Endodermal cell (in vitro differentiated cells): ENCODE data around the gene SMYD1. TPM values are rescaled to one million over a fixed set of nuclear protein-coding genes. Genes with fewer than 3 reads are reported as not detected.
"Not testable (repeated sequence)": the region's sequence is repeated elsewhere in the genome, so short reads cannot be mapped to it uniquely, and the experiment has no call there.

ENCODE experiments used
- DNase-seq: peaks from one replicate; pipeline ENCODE4 v3.0.0-alpha.2; 2017
- H3K27ac ChIP-seq: 2 replicates; pipeline ENCODE4 v1.5.1; 2013; ENCODE audit warnings: mild to moderate bottlenecking, low read depth, low read length, moderate library complexity
- H3K27me3 ChIP-seq: 2 replicates; pipeline ENCODE4 v1.6.1; 2013; ENCODE audit warnings: mild to moderate bottlenecking, low read length, moderate library complexity; ENCODE audit not compliant: insufficient read depth, control insufficient read depth, poor library complexity, severe bottlenecking
- H3K36me3 ChIP-seq: 2 replicates; pipeline ENCODE4 v1.7.0; 2013; ENCODE audit warnings: mild to moderate bottlenecking, low read length, moderate library complexity; ENCODE audit not compliant: control insufficient read depth, insufficient read depth
- H3K4me1 ChIP-seq: one replicate; pipeline ENCODE4 v1.7.0; 2013; ENCODE audit warnings: low read length; ENCODE audit not compliant: control insufficient read depth, insufficient read depth
- H3K4me3 ChIP-seq: 2 replicates; pipeline ENCODE4 v1.5.1; 2013; ENCODE audit warnings: mild to moderate bottlenecking, low read length, moderate library complexity
- H3K9ac ChIP-seq: 2 replicates; pipeline ENCODE4 v1.6.1; 2013; ENCODE audit warnings: mild to moderate bottlenecking, low read length, moderate library complexity; ENCODE audit not compliant: poor library complexity, severe bottlenecking; ENCODE audit errors: extremely low read depth
- H3K9me3 ChIP-seq: 2 replicates; pipeline ENCODE4 v1.6.1; 2013; ENCODE audit warnings: mild to moderate bottlenecking, low read length, moderate library complexity; ENCODE audit not compliant: control insufficient read depth
- H3K27ac Mint-ChIP-seq: 2 replicates; pipeline ENCODE4 v1.8.0; 2020; ENCODE audit warnings: mixed read lengths
- H3K27me3 Mint-ChIP-seq: 2 replicates; pipeline ENCODE4 v1.8.0; 2021; ENCODE audit warnings: mild to moderate bottlenecking, mixed read lengths; ENCODE audit not compliant: insufficient read depth
- H3K36me3 Mint-ChIP-seq: 2 replicates; pipeline ENCODE4 v1.8.0; 2020; ENCODE audit warnings: low read depth, mixed read lengths
- H3K4me1 Mint-ChIP-seq: 2 replicates; pipeline ENCODE4 v1.8.0; 2020; ENCODE audit warnings: mixed read lengths
- H3K4me3 Mint-ChIP-seq: 2 replicates; pipeline ENCODE4 v1.8.0; 2020; ENCODE audit warnings: mild to moderate bottlenecking, moderate library complexity, mixed read lengths
- H3K9me3 Mint-ChIP-seq: 2 replicates; pipeline ENCODE4 v1.8.0; 2020; ENCODE audit warnings: mild to moderate bottlenecking, mixed read lengths
- CTCF ChIP-seq: fragments of 200-600 bp; sonication (generic); conservative IDR thresholded peaks from 2 replicates; pipeline ENCODE4 v1.5.0; 2021; ENCODE audit warnings: antibody characterized with exemption, mild to moderate bottlenecking
- WGBS, 2 experiments: methylation state at CpG; one replicate each; pipeline versions ENCODE4 v1.1.5 to v1.1.7; 2013; ENCODE audit warnings: missing lambda C conversion rate in 2 of 2, mixed read lengths in 1 of 2; ENCODE audit not compliant: insufficient coverage in 1 of 2, insufficient read length in 1 of 2; 5-methylcytosine and 5-hydroxymethylcytosine counted together
- long read RNA-seq, 4 experiments: library from polyadenylated mRNA in 2 of 4; library from RNA in 1 of 4; library from capped mRNA in 1 of 4; stranded (forward) in 3 of 4; unstranded in 1 of 4; transcript quantifications; one replicate each; pipeline ENCODE4 v2.0.0, GENCODE V29; 2020 to 2021; ENCODE audit warnings: inconsistent platforms in 1 of 4
- polyA plus RNA-seq, 2 experiments: library from polyadenylated mRNA; stranded (reverse); fragments of 50-300 nt; gene quantifications; one replicate each; pipeline ENCODE4 v1.2.3, GENCODE V29; 2013
- total RNA-seq, 2 donors: library from RNA; stranded (reverse); fragmentation: NEBNext Ultra II Directional in 1 of 2; extraction: Animal tissue kit (Norgen Biotek cat#: 25700) in 1 of 2; gene quantifications; 2 replicates in 1 of 2; 3 replicates in 1 of 2; pipeline ENCODE4 v1.2.1, GENCODE V29; 2021

Gene SMYD1
- total RNA-seq, result not detected
- polyA plus RNA-seq (2013, experiment 1 of 2), result 0.07 TPM
- 0.17 TPM for polyA plus RNA-seq (2013, experiment 2 of 2)
- long read RNA-seq, experiment 1, result 0 reads
- long read RNA-seq, experiment 2, result 0 reads
- long read RNA-seq, experiment 3, result 0 reads
- long read RNA-seq, experiment 4, result 0 reads

GRCh38 chr2:88067598-88067997 is at the start of gene SMYD1:
Gene SMYD1, plus strand, starts transcription at chr2:88067825. Its CDS starts 40 bp downstream, at chr2:88067865.
- no peak within 1 kb of the TSS for H3K27ac Mint-ChIP-seq
- H3K4me1 Mint-ChIP-seq, result peaks cover 2% of the 10 kb centered on the region
- no peaks in the 10 kb centered on the region for H3K4me1 ChIP-seq
- H3K27me3 Mint-ChIP-seq, result peaks cover 54% of the 10 kb centered on the region
- H3K9me3 ChIP-seq, result no peaks in the 10 kb centered on the region
- no peak for TF ChIP-seq CTCF
- no peak for DNase-seq
- no peaks in the 10 kb centered on the region for H3K36me3 Mint-ChIP-seq
- no peak within 1 kb of the TSS for H3K27ac ChIP-seq
- no peak within 1 kb of the TSS for H3K4me3 ChIP-seq
- H3K27me3 ChIP-seq, result peaks cover 62% of the 10 kb centered on the region
- no peaks in the 10 kb centered on the region for H3K36me3 ChIP-seq
- H3K9ac ChIP-seq, result no peak within 1 kb of the TSS
- no peaks in the 10 kb centered on the region for H3K9me3 Mint-ChIP-seq
- H3K4me3 Mint-ChIP-seq, result no peak within 1 kb of the TSS
- 70 to 77% methylated on average over 7 to 8 of the region's 8 CpGs for WGBS, 2 experiments

GRCh38 chr2:88018077-88018805 is 49.4 kb upstream of the SMYD1 start:
- H3K27ac ChIP-seq, H3K36me3 ChIP-seq, H3K9me3 Mint-ChIP-seq, H3K9me3 ChIP-seq, H3K36me3 Mint-ChIP-seq, H3K9ac ChIP-seq, H3K4me1 ChIP-seq, H3K27me3 ChIP-seq, H3K4me3 ChIP-seq, H3K27me3 Mint-ChIP-seq, DNase-seq, H3K27ac Mint-ChIP-seq: not testable (repeated sequence)
- WGBS, 2 experiments, result 90 to 94% methylated on average over 10 to 11 of the region's 11 CpGs
- Mint-ChIP-seq H3K4me3 (peak overlapping the region; percentile 87), H3K4me1 (peaks cover 26% of the 10 kb centered on the region)

GRCh38 chr2:88018909-88019308 is 48.7 kb upstream of the SMYD1 start:
- no peak for TF ChIP-seq CTCF
- H3K4me1 ChIP-seq, result no peaks in the 10 kb centered on the region
- H3K27ac Mint-ChIP-seq, result no peak overlapping the region
- H3K9ac ChIP-seq, result no peak overlapping the region
- no peak overlapping the region for H3K4me3 Mint-ChIP-seq
- peaks cover 26% of the 10 kb centered on the region for H3K4me1 Mint-ChIP-seq
- peaks cover 6% of the 10 kb centered on the region for H3K9me3 ChIP-seq
- H3K9me3 Mint-ChIP-seq, result no peaks in the 10 kb centered on the region
- H3K27me3 ChIP-seq, result no peaks in the 10 kb centered on the region
- no peaks in the 10 kb centered on the region for H3K36me3 ChIP-seq
- H3K4me3 ChIP-seq, result no peak overlapping the region
- H3K27me3 Mint-ChIP-seq, result peaks cover 2% of the 10 kb centered on the region
- DNase-seq, result peak; percentile 67
- H3K36me3 Mint-ChIP-seq, result no peaks in the 10 kb centered on the region
- no peak overlapping the region for H3K27ac ChIP-seq
- WGBS, 2 experiments, result 86 to 90% methylated on average over 5 to 6 of the region's 6 CpGs
